Kidney (tissue), 14 donors: ENCODE results near the gene NOX4. TPM values are rescaled to one million over a fixed set of nuclear protein-coding genes. Genes with fewer than 3 reads are reported as not detected.
"Not testable (repeated sequence)": the region's sequence is repeated elsewhere in the genome, so short reads cannot be mapped to it uniquely, and the experiment has no call there.

Source experiments
- DNase-seq, 5 donors: peaks; one replicate each; pipeline ENCODE4 v3.0.0-alpha.2; 2013 to 2020
- FAIRE-seq: peaks from 2 replicates; lab custom pipeline; 2012; peaks lifted over from hg19 to GRCh38; lab: Jason Lieb, UNC
- H3K27ac ChIP-seq, 2 donors: one replicate each; pipeline ENCODE4 v1.7.0; 2013; ENCODE audit warnings: low read depth in 2 of 2, low read length in 2 of 2, inconsistent platforms in 1 of 2
- H3K27me3 ChIP-seq: one replicate; pipeline ENCODE4 v1.7.1; 2013; ENCODE audit warnings: low read length, inconsistent platforms; ENCODE audit not compliant: control insufficient read depth, insufficient read depth
- H3K36me3 ChIP-seq, 3 donors: one replicate each; pipeline versions ENCODE4 v1.7.0 to v1.7.1; 2013; ENCODE audit warnings: low read length in 3 of 3, control low read depth in 1 of 3, inconsistent platforms in 1 of 3; ENCODE audit not compliant: insufficient read depth in 3 of 3, control insufficient read depth in 2 of 3
- H3K4me1 ChIP-seq, 3 donors: one replicate each; pipeline versions ENCODE4 v1.7.0 to v1.7.1; 2013; ENCODE audit warnings: low read length in 3 of 3, inconsistent platforms in 1 of 3, low read depth in 1 of 3; ENCODE audit not compliant: control insufficient read depth in 2 of 3, insufficient read depth in 2 of 3
- H3K4me3 ChIP-seq, 3 donors: one replicate each; pipeline versions ENCODE4 v1.7.0 to v1.8.1; 2013; ENCODE audit warnings: low read length in 3 of 3, control low read depth in 1 of 3, inconsistent platforms in 1 of 3
- H3K9ac ChIP-seq, 3 donors: one replicate each; pipeline versions ENCODE4 v1.7.0 to v1.7.1; 2013; ENCODE audit warnings: low read length in 3 of 3, control low read depth in 1 of 3, inconsistent platforms in 1 of 3
- H3K9me3 ChIP-seq, 3 donors: one replicate each; pipeline versions ENCODE4 v1.7.0 to v1.7.1; 2013; ENCODE audit warnings: low read length in 3 of 3, control low read depth in 1 of 3, inconsistent platforms in 1 of 3; ENCODE audit not compliant: control insufficient read depth in 2 of 3, insufficient read depth in 1 of 3
- CTCF ChIP-seq: IDR thresholded peaks from 3 replicates; pipeline ENCODE4 v1.5.1; 2012; ENCODE audit warnings: mild to moderate bottlenecking, moderate library complexity, borderline replicate concordance; ENCODE audit not compliant: insufficient read depth; ENCODE audit errors: extremely low read depth
- intact Hi-C: fragments of 100-400 bp; cut with DNase I; formaldehyde crosslinking; loops from one replicate; pipeline ENCODE4 v1.11.1; 2022
- polyA plus RNA-seq: library from polyadenylated mRNA; stranded (reverse); fragments of 350-450 nt; fragmentation: Illumina TruSeq; extraction: RNeasy Lipid Tissue Mini Kit (QIAGEN cat#74804); gene quantifications from one replicate; pipeline ENCODE4 v1.2.3, GENCODE V29; 2014; ENCODE audit warnings: low read depth, low replicate concordance; ENCODE audit not compliant: insufficient read depth
- total RNA-seq: library from RNA; stranded (reverse); fragmentation: NEBNext Ultra II Directional; extraction: Animal tissue kit (Norgen Biotek cat#: 25700); gene quantifications from one replicate; pipeline ENCODE4 v1.2.1, GENCODE V29; 2021
- donor health status: control.
- donor health status: control.
- donor health status: control.
- donor health status: control.
- donor health status: control.
- donor health status: DM: yes; HTN: yes; CAD: no.
- donor health status: Normal renal cell carcinoma (clear cell type).

The NOX4 gene
- total and polyA plus RNA-seq, 2 donors from 2014 or later = 13.0 to 370 TPM

- Histone ChIP-seq H3K4me3 (no peak overlapping the region), H3K4me1 (no peaks in the 10 kb centered on the region), H3K9ac (no peak overlapping the region), H3K36me3 (no peaks in the 10 kb centered on the region), H3K27ac (no peak overlapping the region), H3K27me3 (no peaks in the 10 kb centered on the region), H3K9me3 (no peaks in the 10 kb centered on the region)
- FAIRE-seq (no peak), DNase-seq (no peak)
- intact Hi-C loops = no loop called here
- no peak for TF ChIP-seq CTCF
Observed at GRCh38 chr11:89405629-89406028, 85.5 kb downstream of the NOX4 start.

GRCh38 chr11:89391654-89392053, 99.5 kb downstream of the NOX4 start:
- H3K4me3 ChIP-seq, H3K9me3 ChIP-seq, H3K27ac ChIP-seq, FAIRE-seq, DNase-seq, H3K27me3 ChIP-seq, H3K36me3 ChIP-seq, intact Hi-C loops, H3K4me1 ChIP-seq, H3K9ac ChIP-seq: not testable (repeated sequence)

GRCh38 chr11:89387501-89387900, 103.7 kb downstream of the NOX4 start:
- H3K27ac ChIP-seq, H3K4me1 ChIP-seq, H3K27me3 ChIP-seq, intact Hi-C loops, H3K9me3 ChIP-seq, H3K9ac ChIP-seq, H3K4me3 ChIP-seq, FAIRE-seq, H3K36me3 ChIP-seq, DNase-seq: not testable (repeated sequence)

- H3K36me3 ChIP-seq, intact Hi-C loops, H3K9ac ChIP-seq, H3K9me3 ChIP-seq, H3K4me3 ChIP-seq, H3K4me1 ChIP-seq, FAIRE-seq, H3K27ac ChIP-seq, H3K27me3 ChIP-seq, DNase-seq: not testable (repeated sequence)
Observed at GRCh38 chr11:89382986-89383385, 108.2 kb downstream of the NOX4 start.

- Histone ChIP-seq H3K27me3 (no peaks in the 10 kb centered on the region), H3K4me1 (no peaks in the 10 kb centered on the region), H3K27ac (no peak overlapping the region), H3K36me3 (no peaks in the 10 kb centered on the region), H3K9ac (no peak overlapping the region), H3K9me3 (no peaks in the 10 kb centered on the region), H3K4me3 (no peak overlapping the region)
- FAIRE-seq = no peak
- no peak for TF ChIP-seq CTCF
- intact Hi-C loops = no loop called here
- peak in 1 of 5 donors; percentile 55 for DNase-seq
Observed at GRCh38 chr11:89381094-89381493, 110.1 kb downstream of the NOX4 start.

- not testable (repeated sequence) for H3K27ac ChIP-seq, H3K9ac ChIP-seq, FAIRE-seq
Observed at GRCh38 chr11:89379976-89380771, 111.0 kb downstream of the NOX4 start.

GRCh38 chr11:89378986-89379385, 112.2 kb downstream of the NOX4 start:
- H3K27me3 ChIP-seq, H3K9ac ChIP-seq, H3K4me1 ChIP-seq, H3K27ac ChIP-seq, intact Hi-C loops, H3K36me3 ChIP-seq, H3K4me3 ChIP-seq, FAIRE-seq, DNase-seq, H3K9me3 ChIP-seq: not testable (repeated sequence)

More at GRCh38 chr11:89379976-89380771, 111.0 kb downstream of the NOX4 start:
- H3K4me1 ChIP-seq, H3K9me3 ChIP-seq, H3K27me3 ChIP-seq, H3K36me3 ChIP-seq, intact Hi-C loops, H3K4me3 ChIP-seq: not testable (repeated sequence)
- DNase-seq = peak in 1 of 5 donors; percentile 8
